ENCODE results near the gene MPL. TPM values are rescaled to one million over a fixed set of nuclear protein-coding genes. Genes with fewer than 3 reads are reported as not detected.

MPL gene
- total and polyA plus RNA-seq, 2 of the 13 experiments (the other 11 are each of a cell fraction or from before 2014, with no cell fraction given): not detected

DNA sequence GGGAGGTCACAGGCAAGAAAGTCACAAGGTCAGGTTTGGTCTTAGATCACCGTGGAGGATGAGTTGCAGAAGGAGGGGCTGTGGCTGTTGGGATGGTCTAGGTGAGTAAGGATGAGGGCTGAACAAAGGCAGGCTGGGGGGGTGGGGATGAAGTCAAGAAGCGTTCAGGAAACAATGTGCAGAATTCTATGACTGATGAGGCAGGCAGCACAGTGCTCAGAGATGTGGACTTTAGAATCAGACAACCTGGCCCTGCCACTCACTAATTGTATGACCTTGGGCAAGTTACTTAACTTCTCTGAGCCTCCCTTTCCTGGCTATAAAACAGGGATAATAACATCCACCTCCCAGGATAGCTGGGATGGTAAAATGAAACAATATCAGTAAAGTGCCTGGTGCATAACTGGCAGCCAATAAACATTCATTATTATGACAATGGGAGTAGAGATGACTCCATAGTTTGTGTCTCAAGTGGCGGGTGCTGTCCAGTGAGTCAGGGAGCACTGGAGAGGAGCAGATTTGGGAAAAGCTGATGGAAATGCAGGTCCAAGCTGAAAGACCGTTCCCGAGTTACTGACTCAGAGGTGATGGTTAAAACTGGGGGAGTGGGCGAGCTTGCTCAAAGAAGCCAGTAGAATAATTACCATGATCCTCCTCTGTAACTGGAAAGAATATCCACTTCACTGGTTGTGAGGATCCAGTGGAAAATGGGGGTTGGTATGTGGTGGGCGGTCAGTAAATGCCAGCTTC is 34.7 kb upstream of the MPL start:
- no peaks in the 10 kb centered on the region for H3K9me3 ChIP-seq (ENCODE audit: low read length)
- no peak overlapping the region for H3K4me3 ChIP-seq (replicated peaks in 1 of 3; ENCODE audit: insufficient read depth in 1 of 3, low read depth in 2 of 3, low read length in 3 of 3)
- 35% methylated on average over 7 of the region's 7 CpGs for WGBS (ENCODE audit: low lambda C conversion rate)
- peak overlapping the region; percentile 20; the same call in 1 of the 2 replicates for H3K4me2 ChIP-seq (ENCODE audit: low read depth, low read length)
- peaks cover 25% of the 10 kb centered on the region for H3K4me1 ChIP-seq (ENCODE audit: insufficient read depth, low read length)
- no peaks in the 10 kb centered on the region for H4K20me1 ChIP-seq (ENCODE audit: insufficient read depth, low read length)
- H2AFZ ChIP-seq (ENCODE audit: low read length): no peak overlapping the region
- in situ Hi-C loops (cut with HindIII; ENCODE audit: extremely low pct_ligation_motif_present, low pct_unique_long_range_greater_than_20kb) (no loop called here), intact Hi-C loops (cut with micrococcal nuclease; ENCODE audit: unreplicated experiment) (no loop called here)
- TF ChIP-seq GTF3A (CRISPR knock-in tag; conservative IDR thresholded peaks at IDR 0.05): no peak
- TF ChIP-seq ZMYM3 (CRISPR knock-in tag; IDR thresholded peaks at IDR 0.05): no peak
- TF ChIP-seq AKAP8 (CRISPR knock-in tag; IDR thresholded peaks at IDR 0.05): no peak
- TF ChIP-seq ZFP41 (CRISPR knock-in tag; IDR thresholded peaks at IDR 0.05; ENCODE audit: borderline replicate concordance): no peak
- TF ChIP-seq HNF4A (CRISPR knock-in tag; IDR thresholded peaks at IDR 0.05): peak; percentile 34; the same call in 1 of the 2 replicates
- TF ChIP-seq, protein P1, sequence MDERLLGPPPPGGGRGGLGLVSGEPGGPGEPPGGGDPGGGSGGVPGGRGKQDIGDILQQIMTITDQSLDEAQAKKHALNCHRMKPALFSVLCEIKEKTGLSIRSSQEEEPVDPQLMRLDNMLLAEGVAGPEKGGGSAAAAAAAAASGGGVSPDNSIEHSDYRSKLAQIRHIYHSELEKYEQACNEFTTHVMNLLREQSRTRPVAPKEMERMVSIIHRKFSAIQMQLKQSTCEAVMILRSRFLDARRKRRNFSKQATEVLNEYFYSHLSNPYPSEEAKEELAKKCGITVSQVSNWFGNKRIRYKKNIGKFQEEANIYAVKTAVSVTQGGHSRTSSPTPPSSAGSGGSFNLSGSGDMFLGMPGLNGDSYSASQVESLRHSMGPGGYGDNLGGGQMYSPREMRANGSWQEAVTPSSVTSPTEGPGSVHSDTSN (CRISPR knock-in tag; IDR thresholded peaks at IDR 0.05): 0 out of 2 replicates have a peak, but pooled peaks have one; percentile 25
- DNase-seq (ENCODE audit: low spot score) (peak; percentile 16), ATAC-seq (peak; percentile 28; the same call in 1 of the 3 replicates), FAIRE-seq (no peak)
- no peak overlapping the region for H3K27ac ChIP-seq (ENCODE audit: extremely low read length, insufficient read depth, low read length)
- no peaks in the 10 kb centered on the region for H3K36me3 ChIP-seq (replicated peaks in 1 of 2; ENCODE audit: control insufficient read depth in 1 of 2, insufficient read depth in 2 of 2, low read length in 2 of 2)
- no TSS peak for BruUV-seq (replicated peaks)
- POLR2A ChIA-PET: interaction anchor here (0.8 to 1.4 kb wide), 4 partner anchors 26 to 64 kb away, joined by 3 to 6 read pairs (median 3); partner anchors contain the start of gene CDC20
- CTCF ChIA-PET (ENCODE audit: low intra/inter-chr PET ratio, low total read pairs): no interaction called here
- no peak overlapping the region for H3K9ac ChIP-seq (ENCODE audit: insufficient read depth, low read depth, low read length)
- peaks cover 0 to 31% of the 10 kb centered on the region in 2 experiments; a peak in 3 of 5 replicates for H3K27me3 ChIP-seq (ENCODE audit: control insufficient read depth in 1 of 2, insufficient read depth in 2 of 2, low read length in 2 of 2)
- no peaks in the 10 kb centered on the region for H3K79me2 ChIP-seq (ENCODE audit: insufficient read depth, low read length)

Data from HepG2 (cell line).